Pancreas (tissue), 10 donors: Measurements from ENCODE around the gene CASZ1. TPM values are rescaled to one million over a fixed set of nuclear protein-coding genes. Genes with fewer than 3 reads are reported as not detected.

ENCODE experiments used
- ATAC-seq, 4 donors: fragments of 200-7000 bp; cut with Tn5 transposase; one replicate each; pipeline versions ENCODE4 v1.8.0 to v1.9.1; 2020; ENCODE audit warnings: mild to moderate bottlenecking in 4 of 4, moderate library complexity in 4 of 4
- DNase-seq, 6 donors: peaks; one replicate each; pipeline ENCODE4 v3.0.0-alpha.2; 2020
- FAIRE-seq: peaks from 2 replicates; lab custom pipeline; 2012; peaks lifted over from hg19 to GRCh38; lab: Jason Lieb, UNC
- H3K27ac ChIP-seq, 4 donors: fragments of 200-600 bp; sonication (generic); 1 replicate in 3 of 4; 2 replicates in 1 of 4; pipeline versions ENCODE4 v1.5.0 to v1.8.0; 2020
- H3K27me3 ChIP-seq, 4 donors: fragments of 200-600 bp; one replicate each; pipeline ENCODE4 v1.8.0; 2021
- H3K36me3 ChIP-seq, 3 donors: fragments of 200-600 bp; sonication (generic) in 1 of 3; one replicate each; pipeline versions ENCODE4 v1.5.0 to v1.8.0; 2020 to 2021
- H3K4me1 ChIP-seq, 3 donors: fragments of 200-600 bp; one replicate each; pipeline ENCODE4 v1.8.0; 2021
- H3K4me3 ChIP-seq, 4 donors: fragments of 200-600 bp; sonication (generic) in 2 of 4; one replicate each; pipeline versions ENCODE4 v1.5.0 to v1.8.0; 2020 to 2021
- H3K9me3 ChIP-seq, 4 donors: fragments of 200-600 bp; one replicate each; pipeline ENCODE4 v1.8.0; 2021
- WGBS, 2 donors: extraction: QIAGEN DNeasy Blood & Tissue Kit; methylation state at CpG; one replicate each; pipeline ENCODE4 v1.1.7; 2013; 5-methylcytosine and 5-hydroxymethylcytosine counted together
- intact Hi-C, 3 donors: fragments of 100-400 bp; cut with DNase I; formaldehyde crosslinking; loops; one replicate each; pipeline versions ENCODE4 v1.11.1 to v1.14.2; 2022
- polyA plus RNA-seq, 2 donors: library from polyadenylated mRNA; stranded (reverse); fragments of 200-250 nt; gene quantifications; one replicate each; pipeline ENCODE4 v1.2.3, GENCODE V29; 2013
- total RNA-seq, 6 donors: library from RNA; stranded (reverse); fragmentation: NEBNext Ultra II Directional in 4 of 6; extraction: Animal tissue kit (Norgen Biotek cat#: 25700) in 4 of 6; gene quantifications; one replicate each; pipeline versions ENCODE4 v1.2.1 to v1.2.4, GENCODE V29; 2021 to 2023
- TF ChIP-seq, protein P1 (sequence below), 4 donors: fragments of 200-600 bp; sonication (generic) in 3 of 4; IDR thresholded peaks; one replicate each; pipeline versions ENCODE4 v1.5.0 to v1.8.0; 2021; ENCODE audit warnings: antibody characterized with exemption in 4 of 4
- donor health status: healthy with polysubstance abuse.
- donor health status: DM: no; HTN: no; CAD: no; lungs with moderate emphysema.
- donor health status: DM: no; HTN: no; CAD: no.
- donor health status: control.
- donor health status: control.
- donor health status: Bipolar disorder and iron deficiency.
- donor health status: DM: yes; HTN: yes; CAD: no.
- donor health status: DM: no; HTN: no; CAD: no.
- donor health status: DM: no; HTN: no; CAD: no.
- donor health status: DM: yes; HTN: yes; CAD: no.

The CASZ1 gene
- total and polyA plus RNA-seq, 8 donors, result 6.7 to 18.9 (median 13.8) TPM

- no peaks in the 10 kb centered on the region for H3K27me3 ChIP-seq
- H3K4me1 ChIP-seq, result peaks cover 0 to 5% (median 5%) of the 10 kb centered on the region in 3 donors
- TF ChIP-seq, protein P1, sequence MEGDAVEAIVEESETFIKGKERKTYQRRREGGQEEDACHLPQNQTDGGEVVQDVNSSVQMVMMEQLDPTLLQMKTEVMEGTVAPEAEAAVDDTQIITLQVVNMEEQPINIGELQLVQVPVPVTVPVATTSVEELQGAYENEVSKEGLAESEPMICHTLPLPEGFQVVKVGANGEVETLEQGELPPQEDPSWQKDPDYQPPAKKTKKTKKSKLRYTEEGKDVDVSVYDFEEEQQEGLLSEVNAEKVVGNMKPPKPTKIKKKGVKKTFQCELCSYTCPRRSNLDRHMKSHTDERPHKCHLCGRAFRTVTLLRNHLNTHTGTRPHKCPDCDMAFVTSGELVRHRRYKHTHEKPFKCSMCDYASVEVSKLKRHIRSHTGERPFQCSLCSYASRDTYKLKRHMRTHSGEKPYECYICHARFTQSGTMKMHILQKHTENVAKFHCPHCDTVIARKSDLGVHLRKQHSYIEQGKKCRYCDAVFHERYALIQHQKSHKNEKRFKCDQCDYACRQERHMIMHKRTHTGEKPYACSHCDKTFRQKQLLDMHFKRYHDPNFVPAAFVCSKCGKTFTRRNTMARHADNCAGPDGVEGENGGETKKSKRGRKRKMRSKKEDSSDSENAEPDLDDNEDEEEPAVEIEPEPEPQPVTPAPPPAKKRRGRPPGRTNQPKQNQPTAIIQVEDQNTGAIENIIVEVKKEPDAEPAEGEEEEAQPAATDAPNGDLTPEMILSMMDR (IDR thresholded peaks at IDR 0.05), result no peak
- no peak for ATAC-seq
- H3K27ac ChIP-seq, result no peak overlapping the region
- intact Hi-C loops, result no loop called here
- peak in 1 of 6 donors; percentile 55 for DNase-seq
- H3K9me3 ChIP-seq, result no peaks in the 10 kb centered on the region
- FAIRE-seq, result no peak
- H3K4me3 ChIP-seq, result no peak overlapping the region
- WGBS, 2 donors, result 94% methylated on average over 9 of the region's 9 CpGs
- no peaks in the 10 kb centered on the region for H3K36me3 ChIP-seq
Observed at GRCh38 chr1:10767282-10767681, 29.2 kb downstream of the CASZ1 start.

- 32 to 34% methylated on average over 17 of the region's 17 CpGs for WGBS, 2 donors
- no peak overlapping the region for H3K27ac ChIP-seq
- H3K27me3 ChIP-seq, result no peaks in the 10 kb centered on the region
- DNase-seq (peak in 5 of 6 donors; percentile 70 to 83 (median 76)), FAIRE-seq (no peak), ATAC-seq (peak; percentile 70 to 82 (median 79))
- TF ChIP-seq, protein P1 (IDR thresholded peaks at IDR 0.05), result no peak
- H3K9me3 ChIP-seq, result no peaks in the 10 kb centered on the region
- H3K36me3 ChIP-seq, result no peaks in the 10 kb centered on the region
- peaks cover 0 to 15% (median 5%) of the 10 kb centered on the region in 3 donors for H3K4me1 ChIP-seq
- no peak overlapping the region for H3K4me3 ChIP-seq
- intact Hi-C loops, result no loop called here
Observed at GRCh38 chr1:10765734-10766478, 30.5 kb downstream of the CASZ1 start.

GRCh38 chr1:10765304-10765703, 31.1 kb downstream of the CASZ1 start:
- Histone ChIP-seq H3K4me3 (no peak overlapping the region), H3K27ac (no peak overlapping the region), H3K36me3 (no peaks in the 10 kb centered on the region), H3K4me1 (peaks cover 0 to 15% (median 5%) of the 10 kb centered on the region in 3 donors), H3K9me3 (no peaks in the 10 kb centered on the region), H3K27me3 (no peaks in the 10 kb centered on the region)
- intact Hi-C loops, result no loop called here
- no peak for FAIRE-seq
- TF ChIP-seq, protein P1 (IDR thresholded peaks at IDR 0.05), result no peak
- ATAC-seq, result peak in 1 of 4 donors; percentile 9
- DNase-seq, result no peak
- WGBS, 2 donors, result 74 to 84% methylated on average over 15 of the region's 15 CpGs

DNA sequence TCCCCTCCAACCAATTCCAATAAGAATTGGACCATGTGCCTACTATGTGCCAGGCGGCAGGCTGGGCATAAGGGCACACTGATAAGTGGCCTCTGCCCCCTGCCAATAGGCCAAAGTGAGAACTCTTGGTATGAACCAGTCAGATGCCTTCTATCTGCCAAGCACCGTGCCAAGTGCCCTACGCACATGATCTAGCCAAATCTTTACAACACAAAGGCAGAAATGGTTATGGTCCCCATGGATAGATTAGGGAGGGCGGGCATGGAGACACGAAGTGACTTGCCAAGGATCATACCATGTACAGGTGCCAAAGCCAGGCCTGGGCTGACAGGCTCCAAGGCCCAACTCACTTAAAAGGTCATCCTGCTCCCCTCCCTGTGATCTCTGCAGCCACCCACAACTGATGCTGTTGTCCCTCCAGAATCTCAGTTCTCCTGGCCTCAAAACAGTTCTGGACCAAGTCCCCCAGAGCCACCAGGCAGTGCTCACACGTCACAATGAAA, 32.1 kb downstream of the CASZ1 start:
- H3K9me3 ChIP-seq, result no peaks in the 10 kb centered on the region
- no peak overlapping the region for H3K4me3 ChIP-seq
- TF ChIP-seq, protein P1 (IDR thresholded peaks at IDR 0.05), result no peak
- H3K36me3 ChIP-seq, result no peaks in the 10 kb centered on the region
- WGBS, 2 donors, result 82 to 83% methylated on average over 6 of the region's 6 CpGs
- ATAC-seq, result no peak
- intact Hi-C loops, result no loop called here
- H3K4me1 ChIP-seq, result peaks cover 0 to 15% (median 5%) of the 10 kb centered on the region in 3 donors
- H3K27ac ChIP-seq, result no peak overlapping the region
- peak in 1 of 6 donors; percentile 29 for DNase-seq
- no peaks in the 10 kb centered on the region for H3K27me3 ChIP-seq
- no peak for FAIRE-seq

GRCh38 chr1:10762875-10763274, 33.6 kb downstream of the CASZ1 start:
- ATAC-seq (no peak), FAIRE-seq (no peak), DNase-seq (peak in 1 of 6 donors; percentile 37)
- 85 to 90% methylated on average over 12 of the region's 12 CpGs for WGBS, 2 donors
- Histone ChIP-seq H3K27ac (no peak overlapping the region), H3K4me1 (peaks cover 0 to 15% (median 5%) of the 10 kb centered on the region in 3 donors), H3K27me3 (no peaks in the 10 kb centered on the region), H3K4me3 (no peak overlapping the region), H3K9me3 (no peaks in the 10 kb centered on the region), H3K36me3 (no peaks in the 10 kb centered on the region)
- intact Hi-C loops, result no loop called here
- TF ChIP-seq, protein P1 (IDR thresholded peaks at IDR 0.05), result no peak
